Measurements from ENCODE around the gene BCAR3.

The BCAR3 gene

GRCh38 chr1:93681101-93681988 is at the start of gene BCAR3:
Gene BCAR3, minus strand, starts transcription at chr1:93681837. Its CDS starts 6,907 bp downstream, at chr1:93674930.
- peak; percentile 48 for TF ChIP-seq CTCF (IDR thresholded peaks at IDR 0.05; ENCODE audit: borderline replicate concordance, control extremely low read depth, extremely low read depth, insufficient read depth, missing control alignments)
- in situ Hi-C loops (cut with MboI; ENCODE audit: low sequenced_read_pairs, unreplicated experiment) = no loop called here
- peak; percentile 80 for DNase-seq (ENCODE audit: low spot score)

GRCh38 chr1:93730621-93731020 is 49.0 kb upstream of the BCAR3 start:
- in situ Hi-C loops (cut with MboI; ENCODE audit: low sequenced_read_pairs, unreplicated experiment) = no loop called here
- no peak for TF ChIP-seq CTCF (IDR thresholded peaks at IDR 0.05; ENCODE audit: borderline replicate concordance, control extremely low read depth, extremely low read depth, insufficient read depth, missing control alignments)
- no peak for DNase-seq (ENCODE audit: low spot score)

- no peak for DNase-seq (ENCODE audit: low spot score)
- in situ Hi-C loops (cut with MboI; ENCODE audit: low sequenced_read_pairs, unreplicated experiment) = no loop called here
- TF ChIP-seq CTCF (IDR thresholded peaks at IDR 0.05; ENCODE audit: borderline replicate concordance, control extremely low read depth, extremely low read depth, insufficient read depth, missing control alignments) = no peak
Measured at GRCh38 chr1:93729906-93730305, 48.3 kb upstream of the BCAR3 start.

GRCh38 chr1:93729502-93729901 is 47.9 kb upstream of the BCAR3 start:
- no peak for TF ChIP-seq CTCF (IDR thresholded peaks at IDR 0.05; ENCODE audit: borderline replicate concordance, control extremely low read depth, extremely low read depth, insufficient read depth, missing control alignments)
- DNase-seq (ENCODE audit: low spot score) = no peak
- in situ Hi-C loops (cut with MboI; ENCODE audit: low sequenced_read_pairs, unreplicated experiment) = no loop called here

GRCh38 chr1:93728480-93729131 is 47.0 kb upstream of the BCAR3 start:
- no peak for DNase-seq (ENCODE audit: low spot score)
- in situ Hi-C loops (cut with MboI; ENCODE audit: low sequenced_read_pairs, unreplicated experiment) = no loop called here
- no peak for TF ChIP-seq CTCF (IDR thresholded peaks at IDR 0.05; ENCODE audit: borderline replicate concordance, control extremely low read depth, extremely low read depth, insufficient read depth, missing control alignments)

- DNase-seq (ENCODE audit: low spot score) = no peak
- in situ Hi-C loops (cut with MboI; ENCODE audit: low sequenced_read_pairs, unreplicated experiment) = no loop called here
Measured at GRCh38 chr1:93723733-93724270, 42.2 kb upstream of the BCAR3 start.

More at GRCh38 chr1:93723733-93724270, 42.2 kb upstream of the BCAR3 start:
- TF ChIP-seq CTCF (IDR thresholded peaks at IDR 0.05; ENCODE audit: borderline replicate concordance, control extremely low read depth, extremely low read depth, insufficient read depth, missing control alignments) = no peak

Measured in GM13976 (cell line).